Mucosa of stomach (tissue), 1 donor: ENCODE results near the gene ASB1.

Experiments used
- H3K27me3 ChIP-seq: one replicate; pipeline ENCODE4 v1.7.0; 2013; ENCODE audit warnings: mild to moderate bottlenecking, low read length; ENCODE audit not compliant: control insufficient read depth, insufficient read depth
- H3K36me3 ChIP-seq: one replicate; pipeline ENCODE4 v1.7.0; 2013; ENCODE audit warnings: low read length; ENCODE audit not compliant: control insufficient read depth, insufficient read depth
- H3K4me1 ChIP-seq: one replicate; pipeline ENCODE4 v1.7.0; 2013; ENCODE audit warnings: mild to moderate bottlenecking, low read length; ENCODE audit not compliant: control insufficient read depth, insufficient read depth
- H3K4me3 ChIP-seq: one replicate; pipeline ENCODE4 v1.7.0; 2013; ENCODE audit warnings: low read length
- H3K9ac ChIP-seq: one replicate; pipeline ENCODE4 v1.7.0; 2013; ENCODE audit warnings: mild to moderate bottlenecking, low read length, moderate library complexity
- H3K9me3 ChIP-seq: one replicate; pipeline ENCODE4 v1.7.0; 2013; ENCODE audit warnings: mild to moderate bottlenecking, low read length, moderate library complexity; ENCODE audit not compliant: control insufficient read depth
- donor health status: Pancreatic carcinoma.

The ASB1 gene

DNA sequence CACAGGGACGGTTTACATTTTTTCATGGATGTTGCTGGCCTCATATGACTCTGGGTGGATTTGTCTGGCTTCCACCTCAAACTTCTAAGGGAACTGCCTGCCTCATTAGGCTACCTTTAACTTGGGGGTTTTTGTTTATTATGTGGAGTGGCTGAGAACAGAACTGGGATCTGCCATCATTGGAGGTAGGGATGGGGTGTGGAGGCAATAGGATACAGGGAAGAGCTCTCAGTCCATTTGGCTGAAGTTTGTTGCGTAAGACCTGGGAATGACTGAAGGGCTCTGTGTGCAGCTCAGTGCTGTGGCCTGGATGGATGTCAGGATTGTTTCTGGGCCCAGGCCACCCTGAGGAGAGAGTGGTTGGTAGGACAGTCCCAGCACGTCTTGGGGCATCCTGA, 31.2 kb downstream of the ASB1 start:
- Histone ChIP-seq H3K9ac (no peak overlapping the region), H3K36me3 (no peaks in the 10 kb centered on the region), H3K9me3 (no peaks in the 10 kb centered on the region), H3K4me3 (no peak overlapping the region), H3K27me3 (no peaks in the 10 kb centered on the region), H3K4me1 (no peaks in the 10 kb centered on the region)

DNA sequence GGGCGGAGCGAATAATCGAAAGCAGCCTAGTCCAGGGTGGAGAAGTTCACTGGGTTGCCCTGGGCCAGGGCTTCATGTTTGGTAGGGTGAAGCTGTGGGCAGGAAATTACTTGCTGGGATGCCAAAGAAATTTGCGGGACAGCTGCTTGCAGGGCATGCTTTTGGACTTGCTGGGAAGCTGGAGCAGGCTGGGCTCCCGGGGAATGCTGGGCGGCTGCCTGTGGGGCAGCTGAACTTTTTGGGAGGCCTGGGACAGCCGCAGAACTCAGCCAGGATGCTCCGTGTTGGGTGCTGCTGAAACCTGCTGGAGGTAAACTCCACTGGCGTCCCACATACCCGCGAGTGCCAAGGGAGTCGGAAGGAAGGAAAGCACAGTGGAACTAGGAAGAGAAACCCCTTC, 31.9 kb downstream of the ASB1 start:
- Histone ChIP-seq H3K36me3 (no peaks in the 10 kb centered on the region), H3K4me1 (no peaks in the 10 kb centered on the region), H3K9ac (no peak overlapping the region), H3K4me3 (no peak overlapping the region), H3K27me3 (no peaks in the 10 kb centered on the region), H3K9me3 (no peaks in the 10 kb centered on the region)

DNA sequence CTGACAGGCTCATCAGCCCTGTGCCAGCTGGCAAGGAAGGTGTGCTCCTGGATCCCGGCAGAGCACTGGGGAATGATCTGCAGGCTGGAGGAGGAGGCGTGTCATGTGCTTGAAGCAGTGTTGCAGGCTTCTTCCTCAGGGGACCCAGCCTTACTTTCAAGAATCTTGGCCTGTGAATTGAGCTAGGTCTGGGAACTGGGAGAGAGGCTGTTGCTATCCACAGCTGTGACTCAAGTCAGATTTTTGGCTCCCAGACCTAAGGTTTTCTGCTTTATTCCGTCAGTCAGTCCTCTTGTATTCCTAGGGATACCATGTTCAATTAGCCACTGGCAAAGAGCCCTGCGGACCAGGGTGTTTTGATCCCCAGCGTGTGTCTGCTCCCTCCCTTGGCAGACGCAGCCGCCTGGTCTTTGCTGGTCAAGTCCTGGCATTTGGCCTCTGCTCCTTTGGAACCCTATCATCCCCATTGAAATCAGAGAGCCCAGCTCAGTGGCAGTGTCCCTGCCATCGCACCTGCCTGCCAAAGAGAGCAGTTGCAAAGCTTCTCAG, 32.4 kb downstream of the ASB1 start:
- Histone ChIP-seq H3K4me3 (no peak overlapping the region), H3K9me3 (no peaks in the 10 kb centered on the region), H3K36me3 (no peaks in the 10 kb centered on the region), H3K4me1 (no peaks in the 10 kb centered on the region), H3K27me3 (no peaks in the 10 kb centered on the region), H3K9ac (no peak overlapping the region)

DNA sequence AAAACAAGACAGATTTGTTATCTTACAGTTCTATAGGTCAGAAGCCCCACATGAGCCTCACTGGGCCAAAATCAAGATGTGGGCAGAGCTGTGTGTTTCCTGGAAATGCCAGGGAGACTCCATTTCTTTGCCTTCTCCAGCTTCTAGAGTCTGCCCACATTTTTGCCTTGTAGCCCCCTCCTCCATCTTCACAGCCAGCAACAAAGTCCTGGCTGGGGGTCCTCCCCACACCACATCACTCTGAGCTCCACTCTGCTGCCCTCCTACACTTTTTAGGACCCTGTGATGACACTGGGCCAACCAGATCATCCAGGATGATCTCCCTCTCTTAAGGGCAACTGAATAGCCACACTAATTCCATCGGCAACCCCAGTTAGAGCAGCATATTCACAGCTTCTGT, 34.3 kb downstream of the ASB1 start:
- Histone ChIP-seq H3K4me1 (no peaks in the 10 kb centered on the region), H3K27me3 (no peaks in the 10 kb centered on the region), H3K9me3 (no peaks in the 10 kb centered on the region), H3K9ac (no peak overlapping the region), H3K36me3 (no peaks in the 10 kb centered on the region), H3K4me3 (no peak overlapping the region)

DNA sequence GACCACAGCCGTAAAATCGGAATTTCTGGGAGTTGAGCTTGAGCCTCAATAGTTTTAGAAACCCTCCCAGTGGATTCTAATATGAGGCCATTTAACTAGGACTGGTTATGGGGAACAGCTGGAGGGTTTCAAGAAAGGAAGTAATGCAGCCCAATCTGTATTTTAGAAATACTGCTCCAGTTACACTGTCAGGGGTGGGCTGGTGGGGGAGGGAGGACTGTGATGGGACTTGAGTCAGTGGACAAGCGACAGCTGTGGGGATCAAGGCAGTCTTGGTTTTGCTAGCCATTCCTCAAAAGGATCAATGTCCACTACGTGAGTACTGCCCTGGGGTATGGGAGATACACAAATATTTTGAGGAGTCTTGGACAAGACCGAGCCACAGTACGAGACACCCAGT, 34.8 kb downstream of the ASB1 start:
- Histone ChIP-seq H3K4me1 (no peaks in the 10 kb centered on the region), H3K4me3 (no peak overlapping the region), H3K36me3 (no peaks in the 10 kb centered on the region), H3K9ac (no peak overlapping the region), H3K27me3 (no peaks in the 10 kb centered on the region), H3K9me3 (no peaks in the 10 kb centered on the region)

- Histone ChIP-seq H3K4me1 (no peaks in the 10 kb centered on the region), H3K4me3 (no peak overlapping the region), H3K36me3 (no peaks in the 10 kb centered on the region), H3K9me3 (no peaks in the 10 kb centered on the region), H3K9ac (no peak overlapping the region), H3K27me3 (no peaks in the 10 kb centered on the region)
These were observed 35.2 kb downstream of the ASB1 start for GRCh38 chr2:238461916-238462315.

DNA sequence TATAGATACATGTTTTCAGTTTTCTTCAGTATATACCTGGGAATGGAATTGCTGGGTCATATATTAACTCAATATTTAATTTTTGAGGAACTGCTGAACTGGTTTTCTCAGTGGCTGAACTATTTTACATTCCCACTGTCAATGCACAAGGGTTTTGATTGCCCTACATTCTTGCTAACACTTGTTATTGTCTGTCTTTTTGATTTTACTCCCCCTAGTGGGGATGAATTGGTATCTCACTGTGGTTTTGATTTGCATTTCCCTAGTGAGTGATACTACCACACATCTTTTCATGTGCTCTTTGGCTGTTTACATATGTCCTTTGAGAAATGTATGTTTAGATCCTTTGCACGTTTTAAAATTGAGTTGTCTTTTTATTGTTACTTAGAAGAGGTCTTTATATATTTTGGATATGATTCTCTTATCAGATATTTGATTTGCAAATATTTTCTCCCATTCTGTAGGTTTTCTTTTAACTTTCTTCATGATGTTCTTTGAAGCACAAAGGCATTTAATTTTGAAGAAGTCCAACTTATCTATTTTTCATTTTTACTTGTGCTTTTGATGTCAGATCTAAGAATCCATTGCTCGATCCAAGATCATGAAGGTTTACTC, 36.2 kb downstream of the ASB1 start:
- Histone ChIP-seq H3K27me3 (no peaks in the 10 kb centered on the region), H3K4me1 (no peaks in the 10 kb centered on the region), H3K36me3 (no peaks in the 10 kb centered on the region), H3K9ac (no peak overlapping the region), H3K9me3 (no peaks in the 10 kb centered on the region), H3K4me3 (no peak overlapping the region)

DNA sequence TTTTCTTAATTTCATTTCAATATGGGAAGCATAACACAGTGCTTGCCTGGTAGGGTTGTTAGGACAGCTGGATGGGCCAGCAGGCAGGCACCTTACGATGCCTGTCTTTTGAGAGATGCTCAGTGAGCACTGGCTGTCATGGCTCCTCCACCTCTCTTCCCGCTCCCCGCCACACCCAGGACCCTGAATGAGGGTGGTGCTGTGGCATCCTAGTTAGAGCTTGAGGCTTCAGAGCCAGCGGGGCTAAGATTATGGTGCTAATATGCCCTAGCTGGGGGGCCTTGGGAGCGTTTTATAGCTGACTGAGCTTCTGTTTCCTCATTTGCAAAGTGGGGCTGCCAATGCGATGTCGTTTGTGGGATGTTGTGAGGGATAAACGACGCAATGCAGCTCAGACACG, 37.7 kb downstream of the ASB1 start:
- Histone ChIP-seq H3K4me1 (no peaks in the 10 kb centered on the region), H3K4me3 (no peak overlapping the region), H3K9me3 (no peaks in the 10 kb centered on the region), H3K27me3 (no peaks in the 10 kb centered on the region), H3K9ac (no peak overlapping the region), H3K36me3 (no peaks in the 10 kb centered on the region)

DNA sequence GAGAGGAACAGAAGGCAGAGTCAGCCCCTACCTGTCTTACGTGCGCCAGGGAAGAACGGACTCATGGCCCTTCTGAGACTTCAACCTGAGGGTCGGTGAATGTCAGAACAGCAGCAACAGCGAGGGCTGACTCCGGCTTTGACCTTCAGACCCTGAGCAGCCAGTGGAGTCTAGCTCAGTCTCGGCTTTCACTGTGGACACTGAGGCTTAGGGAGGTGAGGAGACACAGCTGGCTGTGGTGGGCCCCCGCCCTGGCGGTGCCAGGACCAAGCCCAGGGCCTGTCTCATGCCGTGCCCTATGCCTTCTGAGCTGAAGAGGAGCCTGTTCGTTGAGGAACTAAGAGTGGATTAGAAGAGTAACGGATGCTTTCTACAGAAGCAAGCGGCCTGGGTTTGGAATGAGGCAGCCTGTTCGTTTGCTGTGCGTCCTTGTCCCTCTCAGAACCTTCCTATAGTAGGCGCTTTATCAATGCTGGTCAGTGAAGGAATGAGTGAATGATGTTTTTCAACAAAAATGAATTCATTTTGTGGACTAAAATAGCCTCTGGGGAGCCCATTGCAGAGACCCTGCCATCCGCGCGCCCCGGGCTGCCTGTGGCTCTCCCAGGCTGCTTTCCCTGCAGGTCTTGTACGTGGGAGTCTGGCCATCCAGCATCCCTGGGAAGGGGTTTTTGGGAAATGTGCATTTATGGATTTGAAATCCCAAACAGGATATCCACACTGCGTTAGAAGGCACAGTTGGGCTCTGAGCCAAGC, 38.9 kb downstream of the ASB1 start:
- Histone ChIP-seq H3K9ac (no peak overlapping the region), H3K9me3 (no peaks in the 10 kb centered on the region), H3K36me3 (no peaks in the 10 kb centered on the region), H3K4me3 (no peak overlapping the region), H3K4me1 (no peaks in the 10 kb centered on the region), H3K27me3 (no peaks in the 10 kb centered on the region)

DNA sequence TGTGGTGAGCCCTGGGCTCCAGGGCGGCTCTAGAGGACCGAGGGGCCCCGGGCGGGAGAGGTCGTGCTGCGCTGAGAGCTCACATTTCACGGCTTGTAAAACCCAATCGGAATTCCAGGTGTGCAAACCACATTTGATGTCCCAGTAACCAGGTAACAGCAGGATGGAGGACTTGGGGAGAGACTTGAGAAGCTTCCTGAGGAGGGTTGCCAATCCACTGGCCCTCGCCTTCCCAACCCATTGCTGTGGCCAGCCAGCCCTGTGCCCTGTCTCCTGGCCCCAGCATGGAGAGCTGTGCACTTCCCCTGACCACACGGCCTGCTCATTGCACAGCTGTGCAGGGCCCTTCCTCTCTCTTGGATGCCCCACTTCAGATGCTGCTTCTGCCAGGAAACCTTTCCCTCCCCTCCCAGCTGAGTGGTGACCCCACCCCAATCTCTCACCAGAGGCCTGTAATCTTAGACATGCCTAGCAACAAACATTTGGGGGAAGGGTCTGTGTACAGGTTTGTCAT, 39.6 kb downstream of the ASB1 start:
- no peaks in the 10 kb centered on the region for H3K36me3 ChIP-seq
- H3K27me3 ChIP-seq, result no peaks in the 10 kb centered on the region
- H3K9me3 ChIP-seq, result no peaks in the 10 kb centered on the region
- no peaks in the 10 kb centered on the region for H3K4me1 ChIP-seq
- no peak overlapping the region for H3K9ac ChIP-seq
- H3K4me3 ChIP-seq, result no peak overlapping the region

- no peaks in the 10 kb centered on the region for H3K27me3 ChIP-seq
- no peak overlapping the region for H3K9ac ChIP-seq
- no peak overlapping the region for H3K4me3 ChIP-seq
- no peaks in the 10 kb centered on the region for H3K36me3 ChIP-seq
- no peaks in the 10 kb centered on the region for H3K9me3 ChIP-seq
- no peaks in the 10 kb centered on the region for H3K4me1 ChIP-seq
These were observed 40.3 kb downstream of the ASB1 start for GRCh38 chr2:238467062-238467461.

DNA sequence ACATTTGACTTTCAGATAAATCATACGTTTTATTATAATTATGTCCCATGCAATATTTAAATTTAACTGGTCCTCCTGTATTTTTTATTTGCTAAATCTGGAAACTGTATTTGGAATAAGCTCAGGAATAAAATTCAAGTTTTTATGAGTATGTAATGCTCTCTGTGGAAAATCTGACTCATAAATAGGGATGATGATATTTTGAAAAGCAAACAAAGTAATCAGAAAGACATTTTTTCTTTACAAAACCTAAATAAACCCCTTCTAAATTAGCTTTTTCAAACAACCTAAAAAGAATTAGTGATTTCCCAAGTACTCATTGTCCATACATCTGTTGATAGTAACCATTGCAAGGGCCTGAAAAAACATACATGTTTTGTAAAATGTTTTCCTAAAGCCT, 41.1 kb downstream of the ASB1 start:
- H3K4me3 ChIP-seq, result no peak overlapping the region
- no peaks in the 10 kb centered on the region for H3K36me3 ChIP-seq
- no peaks in the 10 kb centered on the region for H3K27me3 ChIP-seq
- H3K4me1 ChIP-seq, result no peaks in the 10 kb centered on the region
- peaks cover 3% of the 10 kb centered on the region for H3K9me3 ChIP-seq
- H3K9ac ChIP-seq, result no peak overlapping the region
